GM12878 (cell line): ENCODE measurements around the gene CDH18. TPM values are rescaled to one million over a fixed set of nuclear protein-coding genes. Genes with fewer than 3 reads are reported as not detected.

ENCODE experiments used
- ATAC-seq: fragments of 200-7000 bp; cut with Tn5 transposase; 3 replicates; pipeline ENCODE4 v1.9.1; 2020; ENCODE audit warnings: mild to moderate bottlenecking, moderate library complexity
- BruUV-seq: library from RNA; stranded (reverse); fragments of 400-500 nt; replicated peaks from 2 replicates; lab custom pipeline; 2021; lab: Mats Ljungman, UMichigan
- CTCF ChIA-PET: fragments of 300-600 bp; sonication (Branson Sonifier 250); formaldehyde crosslinking; extraction: SDS; loops from one replicate; lab custom pipeline; 2021; ENCODE audit warnings: inconsistent platforms; lab: Yijun Ruan, JAX
- POLR2A ChIA-PET: fragments of 350-600 bp; formaldehyde crosslinking; extraction: SDS; loops from one replicate; lab custom pipeline; 2021; ENCODE audit warnings: inconsistent platforms; lab: Charles Lee
- RAD21 ChIA-PET: fragments of 300-600 bp; sonication (Branson Sonifier 250); formaldehyde crosslinking; loops from one replicate; lab custom pipeline; 2023; ENCODE audit warnings: antibody characterized with exemption; ENCODE audit not compliant: unreplicated experiment; lab: Charles Lee
- SMC1A ChIA-PET: fragments of 300-600 bp; sonication (Branson Sonifier 250); formaldehyde crosslinking; loops from one replicate; lab custom pipeline; 2023; ENCODE audit not compliant: unreplicated experiment, uncharacterized antibody; lab: Charles Lee
- DNase-seq: peaks from one replicate; pipeline ENCODE4 v3.0.0-alpha.2; 2011; ENCODE audit warnings: low read depth, low spot score
- FAIRE-seq: peaks from 3 replicates; lab custom pipeline; 2011; peaks lifted over from hg19 to GRCh38; lab: Jason Lieb, UNC
- H2AFZ ChIP-seq: 2 replicates; pipeline ENCODE4 v1.6.0; 2011; ENCODE audit warnings: low read depth, low read length, control low read depth; ENCODE audit not compliant: control insufficient read depth
- H3K27ac ChIP-seq: 2 replicates; pipeline ENCODE4 v1.5.1; 2011; ENCODE audit warnings: control low read depth; ENCODE audit not compliant: control insufficient read depth, insufficient read depth
- H3K27me3 ChIP-seq, 2 experiments: replicated peaks in 1 of 2; 2 replicates each; pipeline versions ENCODE4 v1.6.0 to v1.6.1; 2011; ENCODE audit warnings: low read length in 1 of 2; ENCODE audit not compliant: control insufficient read depth in 2 of 2, insufficient read depth in 2 of 2
- H3K36me3 ChIP-seq, 2 experiments: 2 replicates each; pipeline ENCODE4 v1.5.1; 2011; ENCODE audit warnings: low read length in 1 of 2; ENCODE audit not compliant: control insufficient read depth in 2 of 2, insufficient read depth in 2 of 2
- H3K4me1 ChIP-seq: 2 replicates; pipeline ENCODE4 v1.6.1; 2011; ENCODE audit warnings: mild to moderate bottlenecking, low read length, moderate library complexity, mixed read lengths; ENCODE audit not compliant: control insufficient read depth, insufficient read depth
- H3K4me2 ChIP-seq: 2 replicates; pipeline ENCODE4 v1.6.0; 2011; ENCODE audit warnings: control low read depth; ENCODE audit not compliant: control insufficient read depth, insufficient read depth
- H3K4me3 ChIP-seq: fragments of 200-600 bp; sonication (generic); 2 replicates; pipeline ENCODE4 v1.5.1; 2016
- H3K79me2 ChIP-seq: 2 replicates; pipeline ENCODE4 v1.6.0; 2011; ENCODE audit warnings: low read length; ENCODE audit not compliant: control insufficient read depth, insufficient read depth
- H3K9ac ChIP-seq: 2 replicates; pipeline ENCODE4 v1.8.0; 2011; ENCODE audit warnings: low read length, control low read depth, mixed read lengths; ENCODE audit not compliant: control insufficient read depth, insufficient read depth
- H3K9me3 ChIP-seq: replicated peaks from 3 replicates; pipeline ENCODE4 v1.5.1; 2011; ENCODE audit warnings: mild to moderate bottlenecking, low read length; ENCODE audit not compliant: control insufficient read depth, insufficient read depth
- H4K20me1 ChIP-seq: 2 replicates; pipeline ENCODE4 v1.6.0; 2011; ENCODE audit not compliant: control insufficient read depth, insufficient read depth
- ASH2L ChIP-seq: fragments of 300-600, 200-600 bp; sonication (generic); IDR thresholded peaks from 2 replicates; pipeline ENCODE4 v1.6.1; 2017; ENCODE audit warnings: low read depth, mild to moderate bottlenecking, borderline replicate concordance
- FOXK2 ChIP-seq: fragments of 450-650 bp; IDR thresholded peaks from 2 replicates; pipeline ENCODE4 v1.6.1; 2017; ENCODE audit warnings: mild to moderate bottlenecking, moderate library complexity
- KAT2A ChIP-seq: conservative IDR thresholded peaks from 2 replicates; pipeline ENCODE4 v1.6.1; 2011; ENCODE audit warnings: low read depth, low read length; ENCODE audit not compliant: control insufficient read depth
- MTA2 ChIP-seq: fragments of 450-650 bp; IDR thresholded peaks from 2 replicates; pipeline ENCODE4 v1.6.1; 2016; ENCODE audit warnings: low read depth, mild to moderate bottlenecking, moderate library complexity
- NFYA ChIP-seq: IDR thresholded peaks from 2 replicates; pipeline ENCODE4 v1.6.1; 2011; ENCODE audit warnings: low read depth, mild to moderate bottlenecking, low read length, improper control_type of control experiment, borderline replicate concordance
- POU2F2 ChIP-seq: IDR thresholded peaks from 3 replicates; pipeline ENCODE4 v1.6.1; 2011; ENCODE audit warnings: low read depth, mild to moderate bottlenecking, low read length, borderline replicate concordance
- SMARCA5 ChIP-seq: fragments of 450-650 bp; IDR thresholded peaks from 2 replicates; pipeline ENCODE4 v1.6.1; 2017; ENCODE audit warnings: mild to moderate bottlenecking
- WRNIP1 ChIP-seq: IDR thresholded peaks from 2 replicates; pipeline ENCODE4 v1.6.1; 2011; ENCODE audit warnings: low read depth, low read length, improper control_type of control experiment, borderline replicate concordance
- ZBTB11 ChIP-seq: fragments of 450-650 bp; formaldehyde crosslinking; IDR thresholded peaks from 2 replicates; pipeline ENCODE4 v1.5.0; 2022; ENCODE audit warnings: mild to moderate bottlenecking, missing genetic modification characterization
- WGBS: methylation state at CpG from one replicate; pipeline ENCODE4 v1.1.6; 2016; ENCODE audit warnings: low lambda C conversion rate; ENCODE audit not compliant: insufficient replicate concordance, insufficient coverage; ENCODE audit errors: missing lambda C conversion rate; 5-methylcytosine and 5-hydroxymethylcytosine counted together
- in situ Hi-C: fragments of 300-500 bp; cut with MboI; formaldehyde crosslinking; loops from 9 replicates; pipeline ENCODE4 v1.14.3; 2018; ENCODE audit warnings: mixed read lengths
- intact Hi-C: fragments of 100-400 bp; cut with micrococcal nuclease; formaldehyde crosslinking; loops from one replicate; pipeline ENCODE4 v1.14.2; 2022; ENCODE audit not compliant: unreplicated experiment
- polyA plus RNA-seq, 11 experiments: library from polyadenylated mRNA; depleted of rRNA in 4 of 11; unstranded in 6 of 11; stranded (reverse) in 5 of 11; fragments of >200 nt; fragmentation: Nextera tagmentation in 4 of 11; fragmentation: Illumina TruSeq in 1 of 11; extraction: Ambion mirVana in 4 of 11; extraction: Trizol in 1 of 11; gene quantifications; 1 replicate in 1 of 11; 2 replicates in 10 of 11; pipeline versions ENCODE4 v1.2.1 to v1.2.3, GENCODE V29; 2011 to 2016; ENCODE audit warnings: inconsistent platforms in 2 of 11, missing spikeins in 2 of 11, low read depth in 1 of 11
- total RNA-seq, 4 experiments: library from RNA; depleted of rRNA in 3 of 4; stranded (reverse); fragments of >200 nt in 3 of 4; fragmentation: Illumina TruSeq in 1 of 4; extraction: Trizol in 1 of 4; gene quantifications; 2 replicates each; pipeline versions ENCODE4 v1.2.1 to v1.2.3, GENCODE V29; 2013 to 2021
- TF ChIP-seq, protein P1 (sequence below): fragments of 450-650 bp; IDR thresholded peaks from 2 replicates; pipeline ENCODE4 v1.6.1; 2017; ENCODE audit warnings: antibody characterized with exemption, mild to moderate bottlenecking, moderate library complexity
- TF ChIP-seq, protein P2 (sequence below): fragments of 450-650 bp; IDR thresholded peaks from 2 replicates; pipeline ENCODE4 v1.6.1; 2016; ENCODE audit warnings: mild to moderate bottlenecking
- TF ChIP-seq, protein P3 (sequence below): fragments of 450-650 bp; formaldehyde crosslinking; IDR thresholded peaks from 2 replicates; pipeline ENCODE4 v1.4.0; 2020; ENCODE audit warnings: mild to moderate bottlenecking, moderate library complexity

CDH18 gene
- total and polyA plus RNA-seq, 10 of the 15 experiments (the other 5 are each of a cell fraction or from before 2014, with no cell fraction given): 0.41 TPM; not detected in 9

DNA sequence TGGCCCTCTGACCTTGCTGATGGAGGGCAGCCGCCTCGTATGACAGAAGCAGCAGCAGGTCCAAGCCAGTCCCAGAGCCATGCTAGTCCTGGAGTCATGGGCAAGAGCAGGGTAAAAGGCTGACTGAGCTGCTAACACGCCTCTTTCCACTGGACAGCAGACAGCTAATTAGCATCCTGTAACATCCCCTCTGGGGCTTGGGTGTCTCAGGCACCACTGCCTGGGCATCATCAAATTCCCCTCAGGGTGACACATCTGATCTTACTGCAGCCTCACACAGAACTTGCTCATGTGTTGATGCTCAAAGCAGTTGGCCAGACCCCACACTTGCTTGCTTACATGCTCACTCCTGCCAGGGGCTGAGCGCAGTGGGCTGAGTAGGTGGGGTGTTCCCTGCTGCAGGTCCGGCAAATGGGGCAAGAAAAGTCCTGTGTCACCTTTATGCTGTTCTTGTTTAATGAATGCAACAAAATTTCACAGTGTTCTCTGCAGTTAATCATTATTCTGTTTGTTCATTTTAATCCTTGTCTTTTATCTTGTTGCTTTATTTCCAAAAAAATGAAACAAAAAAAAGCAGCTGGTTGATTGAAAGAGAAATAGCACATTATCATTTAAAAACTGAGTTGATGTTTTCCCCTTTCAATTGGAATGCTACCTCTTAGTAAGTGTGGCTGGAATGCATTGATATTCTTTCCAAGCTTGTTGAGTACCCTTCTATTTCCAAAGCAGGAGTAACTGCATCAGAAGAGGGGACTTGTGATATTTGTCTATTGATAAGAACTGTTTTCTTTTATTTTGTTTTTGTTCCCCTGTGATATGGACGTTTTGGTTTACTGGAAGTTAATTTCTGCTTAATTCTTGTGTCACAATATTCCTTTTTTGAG lies 254.1 kb downstream of the CDH18 start:
- 45% methylated on average over 6 of the region's 6 CpGs for WGBS
- no TSS peak for BruUV-seq
- Histone ChIP-seq H3K4me3 (no peak overlapping the region), H2AFZ (no peak overlapping the region), H3K79me2 (no peaks in the 10 kb centered on the region), H3K9ac (no peak overlapping the region), H3K27ac (no peak overlapping the region), H3K4me1 (no peaks in the 10 kb centered on the region), H3K4me2 (no peak overlapping the region), H4K20me1 (no peaks in the 10 kb centered on the region), H3K27me3 (no peaks in the 10 kb centered on the region), H3K36me3 (no peaks in the 10 kb centered on the region), H3K9me3 (no peaks in the 10 kb centered on the region)
- ChIA-PET SMC1A (no interaction called here), RAD21 (no interaction called here), CTCF (no interaction called here), POLR2A (no interaction called here)
- TF ChIP-seq WRNIP1 (no peak), POU2F2 (no peak), SMARCA5 (no peak), ASH2L (no peak), NFYA (no peak), KAT2A (no peak), FOXK2 (no peak), MTA2 (no peak), ZBTB11 (CRISPR knock-in tag) (no peak)
- TF ChIP-seq, protein P1, sequence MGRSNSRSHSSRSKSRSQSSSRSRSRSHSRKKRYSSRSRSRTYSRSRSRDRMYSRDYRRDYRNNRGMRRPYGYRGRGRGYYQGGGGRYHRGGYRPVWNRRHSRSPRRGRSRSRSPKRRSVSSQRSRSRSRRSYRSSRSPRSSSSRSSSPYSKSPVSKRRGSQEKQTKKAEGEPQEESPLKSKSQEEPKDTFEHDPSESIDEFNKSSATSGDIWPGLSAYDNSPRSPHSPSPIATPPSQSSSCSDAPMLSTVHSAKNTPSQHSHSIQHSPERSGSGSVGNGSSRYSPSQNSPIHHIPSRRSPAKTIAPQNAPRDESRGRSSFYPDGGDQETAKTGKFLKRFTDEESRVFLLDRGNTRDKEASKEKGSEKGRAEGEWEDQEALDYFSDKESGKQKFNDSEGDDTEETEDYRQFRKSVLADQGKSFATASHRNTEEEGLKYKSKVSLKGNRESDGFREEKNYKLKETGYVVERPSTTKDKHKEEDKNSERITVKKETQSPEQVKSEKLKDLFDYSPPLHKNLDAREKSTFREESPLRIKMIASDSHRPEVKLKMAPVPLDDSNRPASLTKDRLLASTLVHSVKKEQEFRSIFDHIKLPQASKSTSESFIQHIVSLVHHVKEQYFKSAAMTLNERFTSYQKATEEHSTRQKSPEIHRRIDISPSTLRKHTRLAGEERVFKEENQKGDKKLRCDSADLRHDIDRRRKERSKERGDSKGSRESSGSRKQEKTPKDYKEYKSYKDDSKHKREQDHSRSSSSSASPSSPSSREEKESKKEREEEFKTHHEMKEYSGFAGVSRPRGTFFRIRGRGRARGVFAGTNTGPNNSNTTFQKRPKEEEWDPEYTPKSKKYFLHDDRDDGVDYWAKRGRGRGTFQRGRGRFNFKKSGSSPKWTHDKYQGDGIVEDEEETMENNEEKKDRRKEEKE: no peak
- TF ChIP-seq, protein P2, sequence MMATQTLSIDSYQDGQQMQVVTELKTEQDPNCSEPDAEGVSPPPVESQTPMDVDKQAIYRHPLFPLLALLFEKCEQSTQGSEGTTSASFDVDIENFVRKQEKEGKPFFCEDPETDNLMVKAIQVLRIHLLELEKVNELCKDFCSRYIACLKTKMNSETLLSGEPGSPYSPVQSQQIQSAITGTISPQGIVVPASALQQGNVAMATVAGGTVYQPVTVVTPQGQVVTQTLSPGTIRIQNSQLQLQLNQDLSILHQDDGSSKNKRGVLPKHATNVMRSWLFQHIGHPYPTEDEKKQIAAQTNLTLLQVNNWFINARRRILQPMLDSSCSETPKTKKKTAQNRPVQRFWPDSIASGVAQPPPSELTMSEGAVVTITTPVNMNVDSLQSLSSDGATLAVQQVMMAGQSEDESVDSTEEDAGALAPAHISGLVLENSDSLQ: no peak
- TF ChIP-seq, protein P3, sequence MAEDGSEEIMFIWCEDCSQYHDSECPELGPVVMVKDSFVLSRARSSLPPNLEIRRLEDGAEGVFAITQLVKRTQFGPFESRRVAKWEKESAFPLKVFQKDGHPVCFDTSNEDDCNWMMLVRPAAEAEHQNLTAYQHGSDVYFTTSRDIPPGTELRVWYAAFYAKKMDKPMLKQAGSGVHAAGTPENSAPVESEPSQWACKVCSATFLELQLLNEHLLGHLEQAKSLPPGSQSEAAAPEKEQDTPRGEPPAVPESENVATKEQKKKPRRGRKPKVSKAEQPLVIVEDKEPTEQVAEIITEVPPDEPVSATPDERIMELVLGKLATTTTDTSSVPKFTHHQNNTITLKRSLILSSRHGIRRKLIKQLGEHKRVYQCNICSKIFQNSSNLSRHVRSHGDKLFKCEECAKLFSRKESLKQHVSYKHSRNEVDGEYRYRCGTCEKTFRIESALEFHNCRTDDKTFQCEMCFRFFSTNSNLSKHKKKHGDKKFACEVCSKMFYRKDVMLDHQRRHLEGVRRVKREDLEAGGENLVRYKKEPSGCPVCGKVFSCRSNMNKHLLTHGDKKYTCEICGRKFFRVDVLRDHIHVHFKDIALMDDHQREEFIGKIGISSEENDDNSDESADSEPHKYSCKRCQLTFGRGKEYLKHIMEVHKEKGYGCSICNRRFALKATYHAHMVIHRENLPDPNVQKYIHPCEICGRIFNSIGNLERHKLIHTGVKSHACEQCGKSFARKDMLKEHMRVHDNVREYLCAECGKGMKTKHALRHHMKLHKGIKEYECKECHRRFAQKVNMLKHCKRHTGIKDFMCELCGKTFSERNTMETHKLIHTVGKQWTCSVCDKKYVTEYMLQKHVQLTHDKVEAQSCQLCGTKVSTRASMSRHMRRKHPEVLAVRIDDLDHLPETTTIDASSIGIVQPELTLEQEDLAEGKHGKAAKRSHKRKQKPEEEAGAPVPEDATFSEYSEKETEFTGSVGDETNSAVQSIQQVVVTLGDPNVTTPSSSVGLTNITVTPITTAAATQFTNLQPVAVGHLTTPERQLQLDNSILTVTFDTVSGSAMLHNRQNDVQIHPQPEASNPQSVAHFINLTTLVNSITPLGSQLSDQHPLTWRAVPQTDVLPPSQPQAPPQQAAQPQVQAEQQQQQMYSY (CRISPR knock-in tag): no peak
- DNase-seq: no peak
- no peak for FAIRE-seq
- intact Hi-C loops (no loop called here), in situ Hi-C loops (no loop called here)
- no peak for ATAC-seq
